Smooth muscle cell (in vitro differentiated cells): Measurements from ENCODE around the gene KRT31. TPM values are rescaled to one million over a fixed set of nuclear protein-coding genes. Genes with fewer than 3 reads are reported as not detected.

ENCODE experiments used
- DNase-seq: peaks from one replicate; lab custom pipeline; 2025; ENCODE audit not compliant: unreplicated experiment; lab: John Stamatoyannopoulos, UW
- H2AFZ ChIP-seq: fragments of 200-600 bp; sonication (generic); 2 replicates; pipeline ENCODE4 v1.6.0; 2016; ENCODE audit warnings: antibody characterized with exemption, low read depth, mild to moderate bottlenecking
- H3F3A ChIP-seq: fragments of 200-600 bp; sonication (generic); 2 replicates; pipeline ENCODE4 v1.6.0; 2017; ENCODE audit warnings: antibody characterized with exemption, low read depth
- H3K27ac ChIP-seq: fragments of 200-600 bp; sonication (generic); 2 replicates; pipeline ENCODE4 v1.5.1; 2016; ENCODE audit warnings: low read depth, mild to moderate bottlenecking
- H3K27me3 ChIP-seq: fragments of 200-600 bp; sonication (generic); 2 replicates; pipeline ENCODE4 v1.6.1; 2016; ENCODE audit warnings: low read depth, mild to moderate bottlenecking
- H3K36me3 ChIP-seq: fragments of 200-600 bp; sonication (generic); 2 replicates; pipeline ENCODE4 v1.5.1; 2016; ENCODE audit warnings: low read depth
- H3K4me1 ChIP-seq: fragments of 200-600 bp; sonication (generic); 2 replicates; pipeline ENCODE4 v1.5.1; 2016; ENCODE audit warnings: low read depth
- H3K4me2 ChIP-seq: fragments of 200-600 bp; sonication (generic); 2 replicates; pipeline ENCODE4 v1.6.0; 2016; ENCODE audit warnings: mild to moderate bottlenecking
- H3K4me3 ChIP-seq: fragments of 200-600 bp; sonication (generic); 2 replicates; pipeline ENCODE4 v1.5.1; 2016; ENCODE audit warnings: mild to moderate bottlenecking
- H3K79me2 ChIP-seq: fragments of 200-600 bp; sonication (generic); 2 replicates; pipeline ENCODE4 v1.6.0; 2016; ENCODE audit warnings: low read depth, mild to moderate bottlenecking
- H3K9ac ChIP-seq: fragments of 200-600 bp; sonication (generic); 2 replicates; pipeline ENCODE4 v1.6.0; 2016; ENCODE audit warnings: low read depth
- H3K9me3 ChIP-seq: fragments of 200-600 bp; sonication (generic); replicated peaks from 2 replicates; pipeline ENCODE4 v1.5.1; 2016; ENCODE audit warnings: low read depth
- H4K20me1 ChIP-seq: fragments of 200-600 bp; sonication (generic); 2 replicates; pipeline ENCODE4 v1.6.0; 2016; ENCODE audit warnings: low read depth
- whole genome bisulfite sequencing: methylation state at CpG from one replicate; pipeline ENCODE4 v1.1.7; 2016; ENCODE audit warnings: low lambda C conversion rate; 5-methylcytosine and 5-hydroxymethylcytosine counted together
- polyA plus RNA-seq: library from polyadenylated mRNA; unstranded; fragments of >200 nt; fragmentation: Nextera tagmentation; extraction: Ambion mirVana; gene quantifications from 2 replicates; pipeline ENCODE4 v1.2.1, GENCODE V29; 2016
- total RNA-seq: library from RNA; depleted of rRNA; stranded (reverse); fragments of >200 nt; gene quantifications from 2 replicates; pipeline ENCODE4 v1.2.3, GENCODE V29; 2014
- TF ChIP-seq, protein P1 (sequence below): fragments of 200-600 bp; sonication (generic); IDR thresholded peaks from 2 replicates; pipeline ENCODE4 v1.5.1; 2017; ENCODE audit warnings: borderline replicate concordance, mild to moderate bottlenecking, antibody characterized with exemption; ENCODE audit not compliant: insufficient read depth, poor library complexity, severe bottlenecking

Gene KRT31
- total and polyA plus RNA-seq, 2 experiments from 2014 or later = not detected

DNA sequence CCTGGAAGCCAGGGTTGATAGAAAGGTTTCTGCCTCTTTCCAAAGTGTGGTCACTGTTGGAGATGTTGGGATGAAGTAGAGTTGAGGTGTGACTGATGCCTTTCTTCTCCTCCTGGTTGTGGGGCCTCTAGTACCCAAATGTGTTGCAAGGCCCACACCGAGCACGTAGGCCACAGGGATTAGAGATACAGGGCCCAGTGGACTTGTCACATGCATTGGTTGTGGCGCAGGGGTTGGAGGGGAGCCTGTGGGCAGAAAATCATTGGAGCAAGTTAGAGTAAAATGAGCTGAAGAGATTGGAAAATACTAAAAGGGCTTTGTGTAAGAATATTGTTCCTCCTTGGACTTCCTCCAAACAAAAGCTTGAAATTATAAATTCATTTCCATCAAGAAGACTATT is 51.4 kb downstream of the KRT31 start:
- TF ChIP-seq, protein P1, sequence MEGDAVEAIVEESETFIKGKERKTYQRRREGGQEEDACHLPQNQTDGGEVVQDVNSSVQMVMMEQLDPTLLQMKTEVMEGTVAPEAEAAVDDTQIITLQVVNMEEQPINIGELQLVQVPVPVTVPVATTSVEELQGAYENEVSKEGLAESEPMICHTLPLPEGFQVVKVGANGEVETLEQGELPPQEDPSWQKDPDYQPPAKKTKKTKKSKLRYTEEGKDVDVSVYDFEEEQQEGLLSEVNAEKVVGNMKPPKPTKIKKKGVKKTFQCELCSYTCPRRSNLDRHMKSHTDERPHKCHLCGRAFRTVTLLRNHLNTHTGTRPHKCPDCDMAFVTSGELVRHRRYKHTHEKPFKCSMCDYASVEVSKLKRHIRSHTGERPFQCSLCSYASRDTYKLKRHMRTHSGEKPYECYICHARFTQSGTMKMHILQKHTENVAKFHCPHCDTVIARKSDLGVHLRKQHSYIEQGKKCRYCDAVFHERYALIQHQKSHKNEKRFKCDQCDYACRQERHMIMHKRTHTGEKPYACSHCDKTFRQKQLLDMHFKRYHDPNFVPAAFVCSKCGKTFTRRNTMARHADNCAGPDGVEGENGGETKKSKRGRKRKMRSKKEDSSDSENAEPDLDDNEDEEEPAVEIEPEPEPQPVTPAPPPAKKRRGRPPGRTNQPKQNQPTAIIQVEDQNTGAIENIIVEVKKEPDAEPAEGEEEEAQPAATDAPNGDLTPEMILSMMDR = no peak
- Histone ChIP-seq H4K20me1 (no peaks in the 10 kb centered on the region), H2AFZ (no peak overlapping the region), H3F3A (no peaks in the 10 kb centered on the region), H3K36me3 (no peaks in the 10 kb centered on the region), H3K9me3 (no peaks in the 10 kb centered on the region), H3K27ac (no peak overlapping the region), H3K27me3 (no peaks in the 10 kb centered on the region), H3K9ac (no peak overlapping the region), H3K4me3 (no peak overlapping the region), H3K79me2 (no peaks in the 10 kb centered on the region), H3K4me2 (no peak overlapping the region), H3K4me1 (no peaks in the 10 kb centered on the region)
- no peak for DNase-seq
- 92% methylated on average over 3 of the region's 3 CpGs for WGBS

Other genes starting within 250 kb of the KRT31 start
Only the 30 nearest of the 31 such genes appear.
- not detected in 2 replicates for gene KRTAP4-4, start 236.9 kb downstream of the KRT31 start, total RNA-seq
- not detected in 2 replicates for gene KRTAP4-4, start 236.9 kb downstream of the KRT31 start, polyA plus RNA-seq
- gene KRTAP4-3, start 229.4 kb downstream of the KRT31 start, total RNA-seq = not detected in 2 replicates
- not detected in 2 replicates for gene KRTAP4-3, start 229.4 kb downstream of the KRT31 start, polyA plus RNA-seq
- gene KRTAP4-2, start 219.4 kb downstream of the KRT31 start, total RNA-seq = not detected in 2 replicates
- not detected in 2 replicates for gene KRTAP4-2, start 219.4 kb downstream of the KRT31 start, polyA plus RNA-seq
- not detected in 2 replicates for gene KRTAP4-1, start 212.7 kb downstream of the KRT31 start, total RNA-seq
- gene KRTAP4-1, start 212.7 kb downstream of the KRT31 start, polyA plus RNA-seq = not detected in 2 replicates
- not detected in 2 replicates for gene KRTAP9-1, start 207.7 kb downstream of the KRT31 start, total RNA-seq
- not detected in 2 replicates for gene KRTAP9-1, start 207.7 kb downstream of the KRT31 start, polyA plus RNA-seq
- gene KRTAP9-2, start 171.0 kb downstream of the KRT31 start, total RNA-seq = not detected in 2 replicates
- gene KRTAP9-2, start 171.0 kb downstream of the KRT31 start, polyA plus RNA-seq = not detected in 2 replicates
- not detected in 2 replicates for gene KRTAP9-3, start 165.2 kb downstream of the KRT31 start, total RNA-seq
- not detected in 2 replicates for gene KRTAP9-3, start 165.2 kb downstream of the KRT31 start, polyA plus RNA-seq
- not detected in 2 replicates for gene KRTAP9-8, start 159.6 kb downstream of the KRT31 start, total RNA-seq
- gene KRTAP9-8, start 159.6 kb downstream of the KRT31 start, polyA plus RNA-seq = not detected in 2 replicates
- gene KRTAP9-4, start 147.9 kb downstream of the KRT31 start, total RNA-seq = not detected in 2 replicates
- not detected in 2 replicates for gene KRTAP9-4, start 147.9 kb downstream of the KRT31 start, polyA plus RNA-seq
- gene KRTAP9-9, start 142.2 kb downstream of the KRT31 start, total RNA-seq = not detected in 2 replicates
- gene KRTAP9-9, start 142.2 kb downstream of the KRT31 start, polyA plus RNA-seq = not detected in 2 replicates
- gene KRTAP9-6, start 132.2 kb downstream of the KRT31 start, total RNA-seq = not detected in 2 replicates
- not detected in 2 replicates for gene KRTAP9-6, start 132.2 kb downstream of the KRT31 start, polyA plus RNA-seq
- gene KRTAP9-7, start 121.9 kb downstream of the KRT31 start, total RNA-seq = not detected in 2 replicates
- not detected in 2 replicates for gene KRTAP9-7, start 121.9 kb downstream of the KRT31 start, polyA plus RNA-seq
- gene KRTAP29-1, start 94.8 kb downstream of the KRT31 start, total RNA-seq = not detected in 2 replicates
- gene KRTAP29-1, start 94.8 kb downstream of the KRT31 start, polyA plus RNA-seq = not detected in 2 replicates
- not detected in 2 replicates for gene KRTAP16-1, start 88.3 kb downstream of the KRT31 start, total RNA-seq
- gene KRTAP16-1, start 88.3 kb downstream of the KRT31 start, polyA plus RNA-seq = not detected in 2 replicates
- not detected in 2 replicates for gene KRTAP17-1, start 81.9 kb downstream of the KRT31 start, total RNA-seq
- not detected in 2 replicates for gene KRTAP17-1, start 81.9 kb downstream of the KRT31 start, polyA plus RNA-seq
- 0.09 TPM in 1 of 2 replicates, not detected in the other for gene KRT33A, start 46.8 kb downstream of the KRT31 start, total RNA-seq
- not detected in 2 replicates for gene KRT33A, start 46.8 kb downstream of the KRT31 start, polyA plus RNA-seq
- gene KRT33B, start 27.8 kb downstream of the KRT31 start, total RNA-seq = 2.3 and 2.7 TPM in 2 replicates
- gene KRT33B, start 27.8 kb downstream of the KRT31 start, polyA plus RNA-seq = 1.1 and 1.8 TPM in 2 replicates
- 18.6 and 23.1 TPM in 2 replicates for gene KRT34, start 15.3 kb downstream of the KRT31 start, total RNA-seq
- 5.3 and 8.5 TPM in 2 replicates for gene KRT34, start 15.3 kb downstream of the KRT31 start, polyA plus RNA-seq
- gene KRT37, start 27.0 kb upstream of the KRT31 start, total RNA-seq = 0.18 and 0.40 TPM in 2 replicates
- not detected in 2 replicates for gene KRT37, start 27.0 kb upstream of the KRT31 start, polyA plus RNA-seq
- gene KRT38, start 43.4 kb upstream of the KRT31 start, total RNA-seq = not detected in 2 replicates
- gene KRT38, start 43.4 kb upstream of the KRT31 start, polyA plus RNA-seq = not detected in 2 replicates
- gene KRT32, start 69.8 kb upstream of the KRT31 start, total RNA-seq = not detected in 2 replicates
- not detected in 2 replicates for gene KRT32, start 69.8 kb upstream of the KRT31 start, polyA plus RNA-seq
- gene KRT35, start 83.5 kb upstream of the KRT31 start, total RNA-seq = not detected in 2 replicates
- gene KRT35, start 83.5 kb upstream of the KRT31 start, polyA plus RNA-seq = not detected in 2 replicates
- 0.09 and 1.1 TPM in 2 replicates for gene KRT36, start 92.3 kb upstream of the KRT31 start, total RNA-seq
- gene KRT36, start 92.3 kb upstream of the KRT31 start, polyA plus RNA-seq = not detected in 2 replicates
- 3.7 and 5.2 TPM in 2 replicates for gene KRT13, start 108.0 kb upstream of the KRT31 start, total RNA-seq
- gene KRT13, start 108.0 kb upstream of the KRT31 start, polyA plus RNA-seq = 1.7 and 3.8 TPM in 2 replicates
- gene KRT15, start 121.3 kb upstream of the KRT31 start, total RNA-seq = 0.49 and 1.7 TPM in 2 replicates
- gene KRT15, start 121.3 kb upstream of the KRT31 start, polyA plus RNA-seq = 0.93 and 1.3 TPM in 2 replicates
- 539 and 722 TPM in 2 replicates for gene KRT19, start 130.7 kb upstream of the KRT31 start, total RNA-seq
- 454 and 1,762 TPM in 2 replicates for gene KRT19, start 130.7 kb upstream of the KRT31 start, polyA plus RNA-seq
- 0.22 and 1.3 TPM in 2 replicates for gene KRT9, start 174.5 kb upstream of the KRT31 start, total RNA-seq
- gene KRT9, start 174.5 kb upstream of the KRT31 start, polyA plus RNA-seq = not detected in 2 replicates
- gene KRT14, start 189.3 kb upstream of the KRT31 start, total RNA-seq = 235 and 348 TPM in 2 replicates
- 193 and 492 TPM in 2 replicates for gene KRT14, start 189.3 kb upstream of the KRT31 start, polyA plus RNA-seq
- 404 and 521 TPM in 2 replicates for gene KRT16, start 215.2 kb upstream of the KRT31 start, total RNA-seq
- gene KRT16, start 215.2 kb upstream of the KRT31 start, polyA plus RNA-seq = 304 and 399 TPM in 2 replicates
- 1,301 and 1,591 TPM in 2 replicates for gene KRT17, start 227.0 kb upstream of the KRT31 start, total RNA-seq
- 869 and 2,544 TPM in 2 replicates for gene KRT17, start 227.0 kb upstream of the KRT31 start, polyA plus RNA-seq